ENCODE data around the gene SRSF7.

SRSF7 gene

DNA sequence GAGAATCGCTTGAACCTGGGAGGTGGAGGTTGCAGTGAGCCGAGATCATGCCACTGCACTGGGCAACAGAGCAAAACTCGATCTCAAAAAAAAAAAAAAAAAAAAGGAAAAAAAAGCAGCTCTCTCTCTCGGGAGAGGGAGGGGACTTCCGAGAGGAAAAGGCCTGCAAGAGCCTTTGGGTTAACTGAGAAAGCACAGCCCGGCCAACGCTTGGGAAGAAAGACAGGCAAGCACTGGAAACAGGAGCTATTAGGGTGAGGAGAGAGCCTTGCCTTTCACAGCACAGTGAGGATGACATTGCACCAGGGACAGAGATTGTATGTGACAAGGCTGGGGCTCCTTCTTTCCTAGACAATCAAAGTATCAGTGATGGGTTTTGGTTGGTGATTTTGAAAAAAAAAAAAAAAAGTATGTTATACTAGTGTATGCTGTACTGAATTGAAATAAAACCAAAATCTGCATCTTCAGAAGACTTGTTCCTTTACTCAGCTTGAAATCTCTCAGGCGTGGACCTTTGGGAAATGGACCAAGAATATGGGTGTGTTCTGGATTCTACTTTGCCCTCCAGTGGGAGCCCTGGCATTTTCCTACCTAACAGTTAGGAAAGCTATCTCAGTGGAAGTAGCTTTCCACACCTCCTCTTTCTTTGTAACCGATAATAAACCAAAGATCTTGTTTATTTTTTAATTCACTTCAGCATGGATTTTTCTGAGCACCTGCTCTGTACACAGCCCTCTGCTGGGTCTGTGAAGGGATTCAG is 16.7 kb downstream of the SRSF7 start:
- peaks cover 3% of the 10 kb centered on the region; the same call in 1 of the 2 replicates for H3K36me3 ChIP-seq (ENCODE audit: control insufficient read depth, insufficient read depth, low read length)
- H3K4me1 ChIP-seq (ENCODE audit: control insufficient read depth, insufficient read depth, low read length) = no peaks in the 10 kb centered on the region
- H3K27ac ChIP-seq (ENCODE audit: low read length) = no peak overlapping the region
- WGBS (ENCODE audit: insufficient coverage, insufficient read length) = no CpG with 5 or more reads among the region's 9 CpGs
- no peak for DNase-seq (ENCODE audit: low read depth, low spot score)
- H3K9me3 ChIP-seq (ENCODE audit: control insufficient read depth, insufficient read depth, low read length) = no peaks in the 10 kb centered on the region
- H3K27me3 ChIP-seq (ENCODE audit: control insufficient read depth, insufficient read depth, low read length) = no peaks in the 10 kb centered on the region
- H3K4me3 ChIP-seq (ENCODE audit: low read length) = no peak overlapping the region

DNA sequence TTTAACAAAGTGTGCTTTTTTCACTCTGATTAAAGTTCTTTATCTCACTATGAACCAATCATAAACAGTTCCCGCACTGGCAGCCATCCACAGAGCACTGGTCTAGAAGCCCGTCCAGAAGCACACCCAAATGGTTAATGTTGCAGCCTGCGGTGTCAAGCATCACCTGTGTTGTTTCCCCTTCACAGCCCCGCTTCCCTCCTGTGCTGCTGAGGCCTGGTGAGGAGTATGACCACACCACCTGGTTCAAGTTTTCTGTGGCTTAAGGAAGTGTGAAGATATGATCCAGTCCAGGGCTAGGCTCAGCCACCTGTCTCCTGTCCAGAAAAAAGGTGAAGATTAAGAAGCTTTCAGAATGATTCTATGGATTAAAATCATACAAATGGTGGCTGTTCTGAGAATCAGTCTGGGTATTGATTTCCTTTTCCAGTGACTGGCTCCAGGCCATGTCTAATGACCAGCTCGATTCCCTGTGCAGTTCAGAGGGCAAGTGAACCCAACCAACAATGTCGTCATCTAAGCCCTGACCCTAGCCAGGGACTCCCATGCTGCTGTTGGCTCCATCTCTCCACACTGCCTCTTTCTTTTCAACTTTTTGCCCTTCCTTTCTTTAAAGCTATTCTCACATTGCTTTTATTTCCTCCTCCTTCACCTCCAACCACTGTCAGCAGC is 17.7 kb downstream of the SRSF7 start:
- H3K27me3 ChIP-seq (ENCODE audit: control insufficient read depth, insufficient read depth, low read length) = no peaks in the 10 kb centered on the region
- WGBS (ENCODE audit: insufficient coverage, insufficient read length) = no CpG with 5 or more reads among the region's 6 CpGs

DNA sequence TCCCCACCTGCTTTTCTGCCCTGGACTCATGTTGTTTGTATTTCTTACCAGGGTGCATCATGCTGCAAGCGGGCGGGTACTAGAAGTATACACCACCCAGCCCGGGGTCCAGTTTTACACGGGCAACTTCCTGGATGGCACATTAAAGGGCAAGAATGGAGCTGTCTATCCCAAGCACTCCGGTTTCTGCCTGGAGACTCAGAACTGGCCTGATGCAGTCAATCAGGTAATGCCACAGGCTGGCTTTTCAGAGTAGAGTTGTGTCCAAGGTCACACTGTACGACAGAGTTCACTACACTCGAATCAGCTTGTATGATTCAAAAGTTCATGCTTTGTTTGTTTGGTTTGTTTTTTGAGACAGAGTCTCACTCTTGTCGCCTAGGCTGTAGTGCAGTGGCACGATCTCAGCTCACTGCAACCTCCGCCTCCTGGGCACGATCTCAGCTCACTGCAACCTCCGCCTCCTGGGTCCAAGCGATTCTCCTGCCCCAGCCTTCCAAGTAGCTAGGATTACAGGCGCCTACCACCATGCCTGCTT is 19.4 kb downstream of the SRSF7 start:
- no peak overlapping the region for H3K27ac ChIP-seq (ENCODE audit: low read length)
- H3K27me3 ChIP-seq (ENCODE audit: control insufficient read depth, insufficient read depth, low read length) = no peaks in the 10 kb centered on the region
- H3K4me3 ChIP-seq (ENCODE audit: low read length) = no peak overlapping the region
- peaks cover 3% of the 10 kb centered on the region; the same call in 1 of the 2 replicates for H3K36me3 ChIP-seq (ENCODE audit: control insufficient read depth, insufficient read depth, low read length)
- no peaks in the 10 kb centered on the region for H3K9me3 ChIP-seq (ENCODE audit: control insufficient read depth, insufficient read depth, low read length)
- no CpG with 5 or more reads among the region's 14 CpGs for WGBS (ENCODE audit: insufficient coverage, insufficient read length)
- no peak for DNase-seq (ENCODE audit: low read depth, low spot score)
- H3K4me1 ChIP-seq (ENCODE audit: control insufficient read depth, insufficient read depth, low read length) = no peaks in the 10 kb centered on the region

More for the DNA sequence above, 17.7 kb downstream of the SRSF7 start:
- Histone ChIP-seq H3K4me3 (ENCODE audit: low read length) (no peak overlapping the region), H3K9me3 (ENCODE audit: control insufficient read depth, insufficient read depth, low read length) (no peaks in the 10 kb centered on the region), H3K36me3 (ENCODE audit: control insufficient read depth, insufficient read depth, low read length) (peaks cover 3% of the 10 kb centered on the region; the same call in 1 of the 2 replicates), H3K4me1 (ENCODE audit: control insufficient read depth, insufficient read depth, low read length) (no peaks in the 10 kb centered on the region), H3K27ac (ENCODE audit: low read length) (no peak overlapping the region)
- DNase-seq (ENCODE audit: low read depth, low spot score) = no peak

DNA sequence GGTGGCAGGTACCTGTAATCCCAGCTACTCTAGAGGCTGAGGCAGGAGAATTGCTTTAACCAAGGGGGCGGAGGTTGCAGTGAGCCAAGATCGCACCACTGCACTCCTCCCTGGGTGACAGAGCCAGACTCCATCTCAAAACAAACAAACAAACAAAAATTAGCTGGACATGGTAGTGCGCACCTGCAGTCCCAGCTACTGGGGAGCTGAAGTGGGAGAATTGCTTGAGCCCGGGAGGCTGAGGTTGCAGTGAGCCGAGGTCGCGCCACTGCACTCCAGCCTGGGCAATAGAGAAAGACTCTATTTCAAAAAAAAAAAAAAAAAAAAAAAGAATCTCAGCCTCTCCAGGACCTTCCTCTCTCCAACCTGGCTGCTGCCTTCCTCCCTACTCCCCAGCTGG is 20.1 kb downstream of the SRSF7 start:
- Histone ChIP-seq H3K27ac (ENCODE audit: low read length) (no peak overlapping the region), H3K9me3 (ENCODE audit: control insufficient read depth, insufficient read depth, low read length) (no peaks in the 10 kb centered on the region), H3K27me3 (ENCODE audit: control insufficient read depth, insufficient read depth, low read length) (no peaks in the 10 kb centered on the region), H3K4me1 (ENCODE audit: control insufficient read depth, insufficient read depth, low read length) (no peaks in the 10 kb centered on the region), H3K36me3 (ENCODE audit: control insufficient read depth, insufficient read depth, low read length) (peaks cover 3% of the 10 kb centered on the region; the same call in 1 of the 2 replicates), H3K4me3 (ENCODE audit: low read length) (no peak overlapping the region)
- WGBS (ENCODE audit: insufficient coverage, insufficient read length) = no CpG with 5 or more reads among the region's 7 CpGs
- DNase-seq (ENCODE audit: low read depth, low spot score) = no peak

DNA sequence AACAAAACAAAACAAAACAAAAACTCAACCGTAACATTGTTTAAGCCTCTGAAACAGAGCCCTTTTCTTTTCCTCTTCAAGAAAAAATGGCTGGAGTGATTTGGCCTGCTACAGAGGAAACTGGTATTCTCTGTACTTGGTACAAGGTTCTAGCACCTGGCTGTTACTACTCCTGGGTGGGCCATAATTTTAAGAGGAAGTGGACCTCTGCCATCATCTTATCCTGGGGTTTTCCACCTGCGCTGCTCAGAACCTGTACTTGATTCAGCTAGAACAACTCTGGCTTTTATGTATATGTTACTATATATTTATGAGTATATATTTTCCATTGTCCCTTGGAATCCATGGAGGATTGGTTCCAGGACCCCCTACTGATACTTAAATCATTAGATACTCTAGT is 22.5 kb downstream of the SRSF7 start:
- Histone ChIP-seq H3K27me3 (ENCODE audit: control insufficient read depth, insufficient read depth, low read length) (no peaks in the 10 kb centered on the region), H3K27ac (ENCODE audit: low read length) (no peak overlapping the region), H3K4me1 (ENCODE audit: control insufficient read depth, insufficient read depth, low read length) (no peaks in the 10 kb centered on the region), H3K9me3 (ENCODE audit: control insufficient read depth, insufficient read depth, low read length) (no peaks in the 10 kb centered on the region), H3K36me3 (ENCODE audit: control insufficient read depth, insufficient read depth, low read length) (peaks cover 1% of the 10 kb centered on the region; the same call in 1 of the 2 replicates), H3K4me3 (ENCODE audit: low read length) (no peak overlapping the region)
- no peak for DNase-seq (ENCODE audit: low read depth, low spot score)
- WGBS (ENCODE audit: insufficient coverage, insufficient read length) = no CpG with 5 or more reads among the region's 2 CpGs

DNA sequence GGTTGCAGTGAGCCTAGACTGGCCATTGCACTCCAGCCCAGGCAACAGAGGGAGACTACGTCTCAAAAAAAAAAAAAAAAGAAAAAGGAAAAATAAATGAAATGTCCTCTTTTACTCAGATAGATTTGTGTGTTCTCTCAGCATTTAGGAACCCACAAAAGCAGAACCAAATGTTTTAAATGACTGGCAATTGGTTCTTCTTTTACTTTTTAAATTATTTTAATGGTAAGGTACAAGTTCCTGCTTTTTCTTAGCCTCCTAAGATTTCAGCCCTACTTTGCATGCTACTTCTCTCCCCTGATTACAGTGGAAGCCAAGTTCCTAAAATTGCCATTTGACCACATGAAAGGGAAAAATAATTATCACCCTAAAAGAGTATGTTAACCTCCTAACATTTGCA is 23.5 kb downstream of the SRSF7 start:
- no peak overlapping the region for H3K27ac ChIP-seq (ENCODE audit: low read length)
- no peaks in the 10 kb centered on the region for H3K27me3 ChIP-seq (ENCODE audit: control insufficient read depth, insufficient read depth, low read length)
- H3K9me3 ChIP-seq (ENCODE audit: control insufficient read depth, insufficient read depth, low read length) = no peaks in the 10 kb centered on the region
- WGBS (ENCODE audit: insufficient coverage, insufficient read length) = no CpG with 5 or more reads among the region's 1 CpG
- no peaks in the 10 kb centered on the region for H3K36me3 ChIP-seq (ENCODE audit: control insufficient read depth, insufficient read depth, low read length)
- no peaks in the 10 kb centered on the region for H3K4me1 ChIP-seq (ENCODE audit: control insufficient read depth, insufficient read depth, low read length)
- no peak for DNase-seq (ENCODE audit: low read depth, low spot score)
- H3K4me3 ChIP-seq (ENCODE audit: low read length) = no peak overlapping the region

DNA sequence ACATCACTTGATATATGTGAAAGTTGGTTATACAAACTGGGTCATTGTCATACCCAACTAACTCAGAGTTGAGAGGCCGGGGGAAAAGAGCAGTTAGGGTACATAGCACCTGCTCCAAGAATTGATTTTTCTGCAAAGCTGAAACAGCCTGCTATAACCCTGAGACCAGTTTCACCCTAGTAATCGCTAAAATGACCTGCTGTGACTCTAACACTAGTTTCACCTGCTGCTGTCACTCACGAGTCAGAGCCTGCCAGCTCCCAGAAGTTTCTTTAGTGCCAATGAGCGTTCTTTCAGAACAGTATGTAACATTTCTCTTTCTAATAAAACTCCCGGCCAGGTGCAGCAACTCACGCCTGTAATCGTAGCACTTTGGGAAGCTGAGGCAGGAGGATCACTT is 28.0 kb downstream of the SRSF7 start:
- DNase-seq (ENCODE audit: low read depth, low spot score) = no peak
- Histone ChIP-seq H3K36me3 (ENCODE audit: control insufficient read depth, insufficient read depth, low read length) (no peaks in the 10 kb centered on the region), H3K27ac (ENCODE audit: low read length) (no peak overlapping the region), H3K4me1 (ENCODE audit: control insufficient read depth, insufficient read depth, low read length) (no peaks in the 10 kb centered on the region), H3K27me3 (ENCODE audit: control insufficient read depth, insufficient read depth, low read length) (no peaks in the 10 kb centered on the region), H3K4me3 (ENCODE audit: low read length) (no peak overlapping the region), H3K9me3 (ENCODE audit: control insufficient read depth, insufficient read depth, low read length) (no peaks in the 10 kb centered on the region)
- WGBS (ENCODE audit: insufficient coverage, insufficient read length) = no CpG with 5 or more reads among the region's 7 CpGs

DNA sequence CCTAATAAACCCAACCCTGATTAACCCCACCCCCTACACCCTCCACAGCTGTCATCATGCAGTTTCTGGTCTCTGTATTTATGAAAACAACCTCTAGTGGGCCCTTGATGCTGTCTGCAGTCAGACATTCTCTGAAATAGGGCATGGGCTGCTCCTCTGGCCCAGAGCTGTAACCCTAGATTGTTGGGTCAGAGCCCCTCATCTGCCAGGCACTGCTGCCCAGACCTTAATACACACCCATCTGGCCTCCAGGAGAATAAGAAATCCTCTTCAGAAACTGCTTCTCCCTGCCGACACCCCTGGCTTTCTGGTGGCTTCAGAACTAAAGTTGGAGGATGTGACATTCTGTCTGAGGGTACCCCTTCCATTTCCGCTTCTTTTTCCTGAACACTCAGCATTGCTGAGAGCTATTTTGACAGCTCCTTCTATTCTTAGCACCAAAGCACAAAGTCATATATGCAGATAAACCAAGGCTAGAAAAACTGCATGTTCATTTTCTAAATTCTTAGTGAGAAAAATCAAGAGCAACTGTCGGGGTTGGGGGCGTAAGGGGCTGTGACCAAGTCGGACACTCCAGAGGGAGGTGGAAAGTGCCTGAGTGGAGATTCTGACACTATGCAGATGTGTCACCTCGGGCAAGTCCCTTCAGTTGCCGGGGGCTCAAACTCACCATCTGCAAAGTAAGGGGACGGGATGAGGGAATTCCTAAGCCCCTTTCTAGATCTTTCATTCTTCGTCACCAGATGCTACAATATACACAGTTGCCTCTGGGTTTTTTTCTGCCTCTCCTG is 28.7 kb downstream of the SRSF7 start:
- H3K27me3 ChIP-seq (ENCODE audit: control insufficient read depth, insufficient read depth, low read length) = no peaks in the 10 kb centered on the region
- DNase-seq (ENCODE audit: low read depth, low spot score) = no peak
- whole genome bisulfite sequencing (ENCODE audit: insufficient coverage, insufficient read length) = no CpG with 5 or more reads among the region's 9 CpGs
- no peaks in the 10 kb centered on the region for H3K36me3 ChIP-seq (ENCODE audit: control insufficient read depth, insufficient read depth, low read length)
- no peaks in the 10 kb centered on the region for H3K9me3 ChIP-seq (ENCODE audit: control insufficient read depth, insufficient read depth, low read length)
- no peak overlapping the region for H3K4me3 ChIP-seq (ENCODE audit: low read length)
- no peak overlapping the region for H3K27ac ChIP-seq (ENCODE audit: low read length)
- H3K4me1 ChIP-seq (ENCODE audit: control insufficient read depth, insufficient read depth, low read length) = no peaks in the 10 kb centered on the region

DNA sequence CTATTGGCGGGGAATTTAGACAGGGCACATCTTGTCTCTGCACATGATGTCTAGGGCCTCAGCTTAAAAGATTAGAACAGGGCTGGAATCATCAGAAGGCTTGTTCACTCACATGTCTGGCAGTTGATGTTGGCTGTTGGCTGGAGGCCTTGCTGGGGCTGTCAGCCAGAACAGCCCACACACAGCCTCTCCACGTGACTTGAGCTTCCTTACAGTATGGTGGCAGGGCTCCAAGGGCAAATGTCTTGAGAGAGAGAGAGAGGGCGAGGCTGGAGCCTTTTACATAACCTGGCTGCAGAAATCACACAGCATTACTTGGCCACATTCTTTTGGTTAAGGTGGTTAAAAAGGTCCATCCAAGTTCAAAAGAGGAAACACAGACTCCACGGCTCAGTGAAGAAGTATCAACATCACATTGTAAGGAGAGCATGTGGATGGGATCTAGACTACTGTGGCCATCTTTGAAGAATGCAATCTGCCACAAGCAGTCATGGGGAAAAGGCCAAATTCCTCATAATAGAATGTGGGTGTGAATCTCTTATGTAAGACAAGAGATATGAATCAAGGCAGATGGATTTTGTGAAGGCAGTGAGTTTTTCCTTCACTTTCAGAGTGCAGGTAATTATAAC is 30.4 kb downstream of the SRSF7 start:
- no peak for DNase-seq (ENCODE audit: low read depth, low spot score)
- Histone ChIP-seq H3K4me3 (ENCODE audit: low read length) (no peak overlapping the region), H3K27ac (ENCODE audit: low read length) (no peak overlapping the region), H3K4me1 (ENCODE audit: control insufficient read depth, insufficient read depth, low read length) (no peaks in the 10 kb centered on the region), H3K27me3 (ENCODE audit: control insufficient read depth, insufficient read depth, low read length) (no peaks in the 10 kb centered on the region), H3K9me3 (ENCODE audit: control insufficient read depth, insufficient read depth, low read length) (no peaks in the 10 kb centered on the region), H3K36me3 (ENCODE audit: control insufficient read depth, insufficient read depth, low read length) (no peaks in the 10 kb centered on the region)
- WGBS (ENCODE audit: insufficient coverage, insufficient read length) = no CpG with 5 or more reads among the region's 4 CpGs

DNA sequence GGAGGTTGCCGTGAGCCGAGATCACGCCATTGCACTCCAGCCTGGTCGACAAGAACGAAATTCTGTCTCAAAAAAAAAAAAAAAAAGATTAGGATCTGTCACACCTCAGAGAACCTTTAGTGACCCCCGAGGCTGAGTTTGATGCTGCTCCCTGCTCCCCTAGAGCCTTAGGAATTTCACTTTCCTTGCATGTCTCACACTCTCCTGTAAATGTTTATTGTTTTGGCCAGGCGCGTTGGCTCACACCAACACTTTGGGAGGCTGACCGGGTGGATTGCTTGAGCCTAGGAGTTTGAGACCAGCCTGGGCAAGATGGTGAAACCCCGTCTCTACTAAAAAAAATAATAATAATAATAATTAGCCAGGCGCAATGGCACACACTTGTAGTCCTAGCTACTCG is 31.5 kb downstream of the SRSF7 start:
- Histone ChIP-seq H3K27ac (ENCODE audit: low read length) (no peak overlapping the region), H3K36me3 (ENCODE audit: control insufficient read depth, insufficient read depth, low read length) (no peaks in the 10 kb centered on the region), H3K4me3 (ENCODE audit: low read length) (no peak overlapping the region), H3K9me3 (ENCODE audit: control insufficient read depth, insufficient read depth, low read length) (no peaks in the 10 kb centered on the region), H3K4me1 (ENCODE audit: control insufficient read depth, insufficient read depth, low read length) (no peaks in the 10 kb centered on the region), H3K27me3 (ENCODE audit: control insufficient read depth, insufficient read depth, low read length) (no peaks in the 10 kb centered on the region)
- DNase-seq (ENCODE audit: low read depth, low spot score) = no peak
- no CpG with 5 or more reads among the region's 12 CpGs for WGBS (ENCODE audit: insufficient coverage, insufficient read length)
